Esophagus squamous epithelium (tissue), 4 donors: ENCODE data around the gene PACC1.

Source experiments
- POLR2A ChIP-seq, 4 donors: fragments of 450-650 bp; IDR thresholded peaks; one replicate each; pipeline ENCODE4 v1.6.1; 2017; ENCODE audit warnings: antibody characterized with exemption in 4 of 4, mild to moderate bottlenecking in 4 of 4, moderate library complexity in 3 of 4
- TF ChIP-seq, protein P1 (sequence below), 6 experiments: fragments of 450-650 bp in 4 of 6; fragments of 200-600 bp in 2 of 6; sonication (generic) in 2 of 6; IDR thresholded peaks; one replicate each; pipeline ENCODE4 v1.5.1; 2016 to 2019; ENCODE audit warnings: antibody characterized with exemption in 6 of 6, mild to moderate bottlenecking in 4 of 6, moderate library complexity in 4 of 6

DNA sequence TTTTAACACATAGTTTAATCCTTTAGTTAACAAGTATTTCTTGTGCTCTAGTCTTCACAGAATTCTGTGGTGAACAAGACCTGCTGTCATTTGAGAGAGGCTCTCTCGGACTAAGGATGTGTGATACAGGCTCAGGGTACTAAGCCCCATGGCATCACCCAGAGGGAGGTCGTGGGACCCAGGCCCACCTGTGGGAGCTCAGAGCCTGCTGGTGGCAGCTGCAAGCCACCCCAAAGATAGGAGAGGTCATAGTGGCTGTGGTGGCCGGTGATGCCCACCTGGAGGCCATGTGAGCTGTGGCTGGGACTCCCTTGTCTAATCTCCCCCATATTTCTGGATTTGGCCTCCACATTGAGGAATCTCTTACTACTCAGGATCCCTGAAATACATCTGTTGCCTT lies 40.1 kb upstream of the PACC1 start:
- TF ChIP-seq, protein P1, sequence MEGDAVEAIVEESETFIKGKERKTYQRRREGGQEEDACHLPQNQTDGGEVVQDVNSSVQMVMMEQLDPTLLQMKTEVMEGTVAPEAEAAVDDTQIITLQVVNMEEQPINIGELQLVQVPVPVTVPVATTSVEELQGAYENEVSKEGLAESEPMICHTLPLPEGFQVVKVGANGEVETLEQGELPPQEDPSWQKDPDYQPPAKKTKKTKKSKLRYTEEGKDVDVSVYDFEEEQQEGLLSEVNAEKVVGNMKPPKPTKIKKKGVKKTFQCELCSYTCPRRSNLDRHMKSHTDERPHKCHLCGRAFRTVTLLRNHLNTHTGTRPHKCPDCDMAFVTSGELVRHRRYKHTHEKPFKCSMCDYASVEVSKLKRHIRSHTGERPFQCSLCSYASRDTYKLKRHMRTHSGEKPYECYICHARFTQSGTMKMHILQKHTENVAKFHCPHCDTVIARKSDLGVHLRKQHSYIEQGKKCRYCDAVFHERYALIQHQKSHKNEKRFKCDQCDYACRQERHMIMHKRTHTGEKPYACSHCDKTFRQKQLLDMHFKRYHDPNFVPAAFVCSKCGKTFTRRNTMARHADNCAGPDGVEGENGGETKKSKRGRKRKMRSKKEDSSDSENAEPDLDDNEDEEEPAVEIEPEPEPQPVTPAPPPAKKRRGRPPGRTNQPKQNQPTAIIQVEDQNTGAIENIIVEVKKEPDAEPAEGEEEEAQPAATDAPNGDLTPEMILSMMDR (IDR thresholded peaks at IDR 0.05), result no peak
- TF ChIP-seq POLR2A (IDR thresholded peaks at IDR 0.05), result no peak
